GM13976 (cell line): ENCODE data around the gene ATXN7L3B.

Experiments used
- DNase-seq: peaks from one replicate; pipeline ENCODE4 v3.0.0; 2012; ENCODE audit warnings: low spot score
- CTCF ChIP-seq: IDR thresholded peaks from 2 replicates; pipeline ENCODE4 v1.5.1; 2012; ENCODE audit warnings: borderline replicate concordance, mild to moderate bottlenecking; ENCODE audit not compliant: insufficient read depth; ENCODE audit errors: extremely low read depth, missing control alignments, control extremely low read depth
- in situ Hi-C: fragments of 300-500 bp; cut with MboI; formaldehyde crosslinking; loops from one replicate; pipeline ENCODE4 v1.12.0; 2022; ENCODE audit warnings: low sequenced_read_pairs, mixed read lengths, inconsistent platforms; ENCODE audit not compliant: unreplicated experiment

ATXN7L3B gene

GRCh38 chr12:74535536-74535935 is 2.1 kb upstream of the ATXN7L3B start:
- no peak for TF ChIP-seq CTCF
- no peak for DNase-seq
- in situ Hi-C loops = no loop called here

GRCh38 chr12:74537126-74537706 is 419 bp upstream of the ATXN7L3B start:
- peak; percentile 43 for TF ChIP-seq CTCF
- in situ Hi-C loops = no loop called here
- DNase-seq = peak; percentile 73

GRCh38 chr12:74538491-74539258 is 1.0 kb downstream of the ATXN7L3B start:
- no peak for TF ChIP-seq CTCF
- in situ Hi-C loops = no loop called here
- no peak for DNase-seq

GRCh38 chr12:74539261-74539660 is 1.6 kb downstream of the ATXN7L3B start:
- DNase-seq = no peak
- TF ChIP-seq CTCF = no peak
- in situ Hi-C loops = no loop called here

- in situ Hi-C loops = no loop called here
- TF ChIP-seq CTCF = no peak
- no peak for DNase-seq
These were observed 2.3 kb downstream of the ATXN7L3B start for GRCh38 chr12:74539765-74540526.

- DNase-seq = no peak
- no peak for TF ChIP-seq CTCF
- in situ Hi-C loops = no loop called here
These were observed 3.4 kb downstream of the ATXN7L3B start for GRCh38 chr12:74541074-74541473.
